Breast epithelium (tissue), 3 donors: ENCODE data around the gene CTXN1.

ENCODE experiments used
- CTCF ChIP-seq, 3 donors: fragments of 450-650 bp; IDR thresholded peaks; one replicate each; pipeline ENCODE4 v1.5.1; 2016 to 2017; ENCODE audit warnings: antibody characterized with exemption in 3 of 3, mild to moderate bottlenecking in 3 of 3, moderate library complexity in 3 of 3
- POLR2AphosphoS5 ChIP-seq, 3 donors: sonication (generic); formaldehyde crosslinking; IDR thresholded peaks; one replicate each; pipeline ENCODE4 v1.6.1; 2017; ENCODE audit warnings: antibody characterized with exemption in 3 of 3

- TF ChIP-seq POLR2AphosphoS5 (IDR thresholded peaks at IDR 0.05) (no peak), CTCF (IDR thresholded peaks at IDR 0.05) (no peak)
Observed at GRCh38 chr19:7932276-7932929, 6.5 kb upstream of the CTXN1 start.
